Mucosa of rectum (tissue), 2 donors: ENCODE data around the gene CLK4.
A peak's percentile ranks its signal among the peaks of the same experiment; 100 is the strongest.
"Not testable (repeated sequence)": the region's sequence is repeated elsewhere in the genome, so short reads cannot be mapped to it uniquely, and the experiment has no call there.

Experiments used
- H3K27ac ChIP-seq, 2 donors: one replicate each; pipeline ENCODE4 v1.7.0; 2013; ENCODE audit warnings: inconsistent platforms in 2 of 2, low read depth in 2 of 2, low read length in 2 of 2
- H3K27me3 ChIP-seq, 2 donors: one replicate each; pipeline ENCODE4 v1.7.0; 2013; ENCODE audit warnings: low read length in 2 of 2; ENCODE audit not compliant: control insufficient read depth in 2 of 2, insufficient read depth in 2 of 2
- H3K36me3 ChIP-seq, 2 donors: one replicate each; pipeline ENCODE4 v1.7.0; 2013; ENCODE audit warnings: low read length in 2 of 2; ENCODE audit not compliant: control insufficient read depth in 2 of 2, insufficient read depth in 2 of 2
- H3K4me1 ChIP-seq, 2 donors: one replicate each; pipeline ENCODE4 v1.7.0; 2013; ENCODE audit warnings: low read length in 2 of 2, mild to moderate bottlenecking in 1 of 2; ENCODE audit not compliant: control insufficient read depth in 2 of 2, insufficient read depth in 2 of 2
- H3K4me3 ChIP-seq, 2 donors: one replicate each; pipeline ENCODE4 v1.7.0; 2013; ENCODE audit warnings: low read length in 2 of 2
- H3K9ac ChIP-seq, 2 donors: one replicate each; pipeline ENCODE4 v1.7.0; 2013; ENCODE audit warnings: low read length in 2 of 2, low read depth in 1 of 2, mild to moderate bottlenecking in 1 of 2
- H3K9me3 ChIP-seq, 2 donors: one replicate each; pipeline ENCODE4 v1.7.0; 2013; ENCODE audit warnings: low read length in 2 of 2; ENCODE audit not compliant: control insufficient read depth in 2 of 2
- donor health status: healthy.
- donor health status: Normal muscosa, but diverticular disease.

The CLK4 gene

GRCh38 chr5:178589180-178590140 is 37.4 kb downstream of the CLK4 start:
- peaks cover 15 to 19% of the 10 kb centered on the region in 2 donors for H3K27me3 ChIP-seq
- no peaks in the 10 kb centered on the region for H3K36me3 ChIP-seq
- peaks cover 0 to 4% of the 10 kb centered on the region in 2 donors for H3K4me1 ChIP-seq
- no peak overlapping the region for H3K9ac ChIP-seq
- peak overlapping the region in 1 of 2 donors; percentile 37 for H3K4me3 ChIP-seq
- H3K27ac ChIP-seq, result no peak overlapping the region
- H3K9me3 ChIP-seq, result no peaks in the 10 kb centered on the region

GRCh38 chr5:178588769-178589168 is 38.1 kb downstream of the CLK4 start:
- H3K4me1 ChIP-seq, result peaks cover 0 to 4% of the 10 kb centered on the region in 2 donors
- H3K27me3 ChIP-seq, result peaks cover 15 to 19% of the 10 kb centered on the region in 2 donors
- H3K9me3 ChIP-seq, result no peaks in the 10 kb centered on the region
- H3K4me3 ChIP-seq, result no peak overlapping the region
- H3K36me3 ChIP-seq, result no peaks in the 10 kb centered on the region
- no peak overlapping the region for H3K27ac ChIP-seq
- H3K9ac ChIP-seq, result no peak overlapping the region

- H3K9me3 ChIP-seq, result no peaks in the 10 kb centered on the region
- no peak overlapping the region for H3K9ac ChIP-seq
- no peaks in the 10 kb centered on the region for H3K36me3 ChIP-seq
- no peak overlapping the region for H3K4me3 ChIP-seq
- no peak overlapping the region for H3K27ac ChIP-seq
- H3K27me3 ChIP-seq, result peaks cover 15 to 19% of the 10 kb centered on the region in 2 donors
- H3K4me1 ChIP-seq, result peaks cover 0 to 4% of the 10 kb centered on the region in 2 donors
Observed at GRCh38 chr5:178587763-178588611, 38.9 kb downstream of the CLK4 start.

- H3K4me1 ChIP-seq, result peaks cover 0 to 4% of the 10 kb centered on the region in 2 donors
- H3K27ac ChIP-seq, result no peak overlapping the region
- H3K9me3 ChIP-seq, result no peaks in the 10 kb centered on the region
- H3K27me3 ChIP-seq, result peaks cover 14 to 15% of the 10 kb centered on the region in 2 donors
- H3K36me3 ChIP-seq, result no peaks in the 10 kb centered on the region
- no peak overlapping the region for H3K4me3 ChIP-seq
- H3K9ac ChIP-seq, result no peak overlapping the region
Observed at GRCh38 chr5:178586396-178586795, 40.5 kb downstream of the CLK4 start.

- H3K36me3 ChIP-seq, H3K27ac ChIP-seq, H3K4me3 ChIP-seq, H3K9me3 ChIP-seq, H3K9ac ChIP-seq, H3K4me1 ChIP-seq: not testable (repeated sequence)
- H3K27me3 ChIP-seq, result peaks cover 8 to 10% of the 10 kb centered on the region in 2 donors
Observed at GRCh38 chr5:178585421-178585820, 41.4 kb downstream of the CLK4 start.

- Histone ChIP-seq H3K27me3 (peaks cover 0 to 4% of the 10 kb centered on the region in 2 donors), H3K9me3 (no peaks in the 10 kb centered on the region), H3K36me3 (no peaks in the 10 kb centered on the region), H3K4me3 (no peak overlapping the region), H3K9ac (no peak overlapping the region), H3K27ac (no peak overlapping the region), H3K4me1 (no peaks in the 10 kb centered on the region)
Observed at GRCh38 chr5:178583279-178583678, 43.6 kb downstream of the CLK4 start.

GRCh38 chr5:178582291-178582690 is 44.6 kb downstream of the CLK4 start:
- peaks cover 2 to 3% of the 10 kb centered on the region in 2 donors for H3K27me3 ChIP-seq
- no peaks in the 10 kb centered on the region for H3K4me1 ChIP-seq
- no peak overlapping the region for H3K27ac ChIP-seq
- no peaks in the 10 kb centered on the region for H3K36me3 ChIP-seq
- no peaks in the 10 kb centered on the region for H3K9me3 ChIP-seq
- no peak overlapping the region for H3K4me3 ChIP-seq
- no peak overlapping the region for H3K9ac ChIP-seq

GRCh38 chr5:178581621-178582020 is 45.2 kb downstream of the CLK4 start:
- no peak overlapping the region for H3K27ac ChIP-seq
- no peak overlapping the region for H3K4me3 ChIP-seq
- H3K9me3 ChIP-seq, result no peaks in the 10 kb centered on the region
- H3K36me3 ChIP-seq, result no peaks in the 10 kb centered on the region
- no peaks in the 10 kb centered on the region for H3K4me1 ChIP-seq
- H3K27me3 ChIP-seq, result peaks cover 0 to 3% of the 10 kb centered on the region in 2 donors
- no peak overlapping the region for H3K9ac ChIP-seq

- Histone ChIP-seq H3K27me3 (peaks cover 0 to 3% of the 10 kb centered on the region in 2 donors), H3K9me3 (no peaks in the 10 kb centered on the region), H3K36me3 (no peaks in the 10 kb centered on the region), H3K27ac (no peak overlapping the region), H3K9ac (no peak overlapping the region), H3K4me3 (no peak overlapping the region), H3K4me1 (no peaks in the 10 kb centered on the region)
Observed at GRCh38 chr5:178580271-178580955, 46.4 kb downstream of the CLK4 start.
